ENCODE results near the gene DYNC1I1. TPM values are rescaled to one million over a fixed set of nuclear protein-coding genes. Genes with fewer than 3 reads are reported as not detected.

DYNC1I1 gene
- 1.6 and 2.6 TPM in 2 replicates for total RNA-seq
- long read RNA-seq, partial matches to known transcripts, result 3 of 10 reads
- long read RNA-seq, other reads (novel, unspliced or antisense), result 4 of 10 reads

GRCh38 chr7:95772298-95772770, at the start of gene DYNC1I1:
Gene DYNC1I1, plus strand, starts transcription at chr7:95772554. Its CDS starts 32,176 bp downstream, at chr7:95804730.
- Mint-ChIP-seq H3K4me1 (ENCODE audit: low read depth) (peaks cover 3% of the 10 kb centered on the region), H3K27me3 (peaks cover 51% of the 10 kb centered on the region), H3K27ac (peak within 1 kb of the TSS; percentile 54), H3K4me3 (ENCODE audit: low read depth) (peak within 1 kb of the TSS; percentile 74), H3K36me3 (ENCODE audit: insufficient read depth) (no peaks in the 10 kb centered on the region), H3K9me3 (ENCODE audit: low read depth) (no peaks in the 10 kb centered on the region)
- peak; percentile 42 for DNase-seq (ENCODE audit: low spot score, unreplicated experiment)
- TF ChIP-seq, protein P1, sequence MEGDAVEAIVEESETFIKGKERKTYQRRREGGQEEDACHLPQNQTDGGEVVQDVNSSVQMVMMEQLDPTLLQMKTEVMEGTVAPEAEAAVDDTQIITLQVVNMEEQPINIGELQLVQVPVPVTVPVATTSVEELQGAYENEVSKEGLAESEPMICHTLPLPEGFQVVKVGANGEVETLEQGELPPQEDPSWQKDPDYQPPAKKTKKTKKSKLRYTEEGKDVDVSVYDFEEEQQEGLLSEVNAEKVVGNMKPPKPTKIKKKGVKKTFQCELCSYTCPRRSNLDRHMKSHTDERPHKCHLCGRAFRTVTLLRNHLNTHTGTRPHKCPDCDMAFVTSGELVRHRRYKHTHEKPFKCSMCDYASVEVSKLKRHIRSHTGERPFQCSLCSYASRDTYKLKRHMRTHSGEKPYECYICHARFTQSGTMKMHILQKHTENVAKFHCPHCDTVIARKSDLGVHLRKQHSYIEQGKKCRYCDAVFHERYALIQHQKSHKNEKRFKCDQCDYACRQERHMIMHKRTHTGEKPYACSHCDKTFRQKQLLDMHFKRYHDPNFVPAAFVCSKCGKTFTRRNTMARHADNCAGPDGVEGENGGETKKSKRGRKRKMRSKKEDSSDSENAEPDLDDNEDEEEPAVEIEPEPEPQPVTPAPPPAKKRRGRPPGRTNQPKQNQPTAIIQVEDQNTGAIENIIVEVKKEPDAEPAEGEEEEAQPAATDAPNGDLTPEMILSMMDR (IDR thresholded peaks at IDR 0.05; ENCODE audit: unreplicated experiment), result peak; percentile 9

DNA sequence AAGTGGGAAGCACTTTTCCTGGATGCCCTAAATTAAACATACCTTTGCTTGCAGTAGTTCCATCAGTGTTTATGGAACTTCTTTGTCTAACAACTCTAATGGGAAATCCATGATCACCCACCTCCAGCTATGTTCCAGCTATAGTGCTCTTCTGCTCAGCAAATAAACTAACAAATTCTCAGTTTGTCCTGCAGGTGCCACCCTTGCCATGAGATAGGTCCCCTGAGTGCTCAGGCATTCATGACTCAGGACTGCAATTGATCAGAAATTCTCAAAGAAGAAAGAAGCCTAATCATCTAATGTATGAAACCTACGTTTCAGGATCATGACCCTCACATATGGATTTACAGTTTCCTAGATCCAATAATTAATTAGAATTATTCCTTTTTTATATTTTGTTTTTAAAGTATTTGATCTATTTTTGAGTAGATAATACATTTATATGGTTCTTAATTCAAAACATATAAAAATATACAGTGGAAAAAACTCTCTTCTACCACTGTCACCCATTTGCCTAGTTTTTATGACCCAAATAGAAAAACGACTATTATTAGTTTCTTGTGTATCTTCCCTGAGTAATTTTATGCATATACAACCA, 48.7 kb upstream of the DYNC1I1 start:
- DNase-seq (ENCODE audit: low spot score, unreplicated experiment), result peak; percentile 35
- Mint-ChIP-seq H3K9me3 (ENCODE audit: low read depth) (no peaks in the 10 kb centered on the region), H3K4me1 (ENCODE audit: low read depth) (no peaks in the 10 kb centered on the region), H3K4me3 (ENCODE audit: low read depth) (no peak overlapping the region), H3K36me3 (ENCODE audit: insufficient read depth) (no peaks in the 10 kb centered on the region), H3K27me3 (peaks cover 5% of the 10 kb centered on the region), H3K27ac (no peak overlapping the region)
- TF ChIP-seq, protein P1 (IDR thresholded peaks at IDR 0.05; ENCODE audit: unreplicated experiment), result peak; percentile 76

- H3K9me3 Mint-ChIP-seq (ENCODE audit: low read depth), result no peaks in the 10 kb centered on the region
- DNase-seq (ENCODE audit: low spot score, unreplicated experiment), result no peak
- H3K36me3 Mint-ChIP-seq (ENCODE audit: insufficient read depth), result no peaks in the 10 kb centered on the region
- H3K4me1 Mint-ChIP-seq (ENCODE audit: low read depth), result no peaks in the 10 kb centered on the region
- no peak overlapping the region for H3K4me3 Mint-ChIP-seq (ENCODE audit: low read depth)
- no peak overlapping the region for H3K27ac Mint-ChIP-seq
- TF ChIP-seq, protein P1 (IDR thresholded peaks at IDR 0.05; ENCODE audit: unreplicated experiment), result no peak
- peaks cover 5% of the 10 kb centered on the region for H3K27me3 Mint-ChIP-seq
These were observed 47.1 kb upstream of the DYNC1I1 start for GRCh38 chr7:95725205-95725604.

GRCh38 chr7:95730493-95731280, 41.7 kb upstream of the DYNC1I1 start:
- Mint-ChIP-seq H3K4me1 (ENCODE audit: low read depth) (no peaks in the 10 kb centered on the region), H3K27me3 (no peaks in the 10 kb centered on the region), H3K4me3 (ENCODE audit: low read depth) (no peak overlapping the region), H3K9me3 (ENCODE audit: low read depth) (no peaks in the 10 kb centered on the region), H3K27ac (no peak overlapping the region), H3K36me3 (ENCODE audit: insufficient read depth) (no peaks in the 10 kb centered on the region)
- TF ChIP-seq, protein P1 (IDR thresholded peaks at IDR 0.05; ENCODE audit: unreplicated experiment), result no peak
- no peak for DNase-seq (ENCODE audit: low spot score, unreplicated experiment)

DNA sequence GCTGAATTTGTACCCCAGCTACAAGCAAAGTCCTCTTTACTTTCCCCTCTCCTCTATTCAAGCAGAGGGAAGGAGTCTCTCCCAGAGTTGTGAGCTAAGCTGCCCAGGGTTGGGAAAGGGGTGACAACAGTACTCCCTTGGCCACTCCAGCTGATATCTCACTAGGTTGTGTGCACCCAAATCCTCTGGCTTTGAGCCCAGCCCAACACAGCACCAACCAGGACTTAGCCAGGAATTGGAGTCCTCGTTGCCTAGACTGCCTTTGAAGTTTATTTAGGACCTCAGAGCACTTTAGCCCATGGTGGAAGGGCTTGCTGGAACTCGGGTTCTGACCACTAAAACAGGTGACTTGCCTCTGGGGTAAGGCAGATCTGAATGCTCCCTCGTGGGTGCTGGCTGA, 35.7 kb upstream of the DYNC1I1 start:
- H3K4me3 Mint-ChIP-seq (ENCODE audit: low read depth), result no peak overlapping the region
- TF ChIP-seq, protein P1 (IDR thresholded peaks at IDR 0.05; ENCODE audit: unreplicated experiment), result no peak
- DNase-seq (ENCODE audit: low spot score, unreplicated experiment), result no peak

More for the DNA sequence above, 35.7 kb upstream of the DYNC1I1 start:
- no peaks in the 10 kb centered on the region for H3K36me3 Mint-ChIP-seq (ENCODE audit: insufficient read depth)
- no peak overlapping the region for H3K27ac Mint-ChIP-seq
- no peaks in the 10 kb centered on the region for H3K4me1 Mint-ChIP-seq (ENCODE audit: low read depth)
- H3K27me3 Mint-ChIP-seq, result peaks cover 5% of the 10 kb centered on the region
- no peaks in the 10 kb centered on the region for H3K9me3 Mint-ChIP-seq (ENCODE audit: low read depth)
